ENCODE results near the gene ZNF526.

GRCh38 chr19:42207767-42208271 lies 12.3 kb upstream of the ZNF526 start:
- no peak for TF ChIP-seq CTCF (IDR thresholded peaks at IDR 0.05; ENCODE audit: poor library complexity)
- no peak for TF ChIP-seq EZH2phosphoT487 (IDR thresholded peaks at IDR 0.05; ENCODE audit: low read depth, severe bottlenecking, unreplicated experiment)
- no peak for TF ChIP-seq EZH2 (IDR thresholded peaks at IDR 0.05; ENCODE audit: borderline replicate concordance)

All from hepatocyte (in vitro differentiated cells).